HAP-1 (cell line): Measurements from ENCODE around the gene SYCE3.
"Not testable (repeated sequence)": the region's sequence is repeated elsewhere in the genome, so short reads cannot be mapped to it uniquely, and the experiment has no call there.

Source experiments
- DNase-seq, 2 experiments: peaks; one replicate each; pipeline ENCODE4 v3.0.0-alpha.2; 2016 to 2020; ENCODE audit warnings: low spot score in 2 of 2
- H3K27me3 ChIP-seq: fragments of 250-450 bp; sonication (Bioruptor Pico); 2 replicates; pipeline ENCODE4 v1.5.1; 2020; ENCODE audit warnings: low read depth, mild to moderate bottlenecking, moderate library complexity
- H3K36me3 ChIP-seq: fragments of 250-450 bp; sonication (Bioruptor Pico); replicated peaks from 2 replicates; pipeline ENCODE4 v1.5.1; 2020; ENCODE audit warnings: mild to moderate bottlenecking
- H3K4me1 ChIP-seq: fragments of 250-450 bp; sonication (Bioruptor Pico); 2 replicates; pipeline ENCODE4 v1.5.1; 2020; ENCODE audit warnings: mild to moderate bottlenecking
- H3K4me3 ChIP-seq: fragments of 250-450 bp; sonication (Bioruptor Pico); 2 replicates; pipeline ENCODE4 v1.5.1; 2020; ENCODE audit warnings: mild to moderate bottlenecking, moderate library complexity
- H3K9me3 ChIP-seq: fragments of 250-450 bp; sonication (Bioruptor Pico); 2 replicates; pipeline ENCODE4 v1.5.1; 2020; ENCODE audit warnings: mild to moderate bottlenecking, moderate library complexity
- in situ Hi-C: fragments of 300-500 bp; cut with MboI; formaldehyde crosslinking; loops from 3 replicates; pipeline ENCODE4 v1.14.3; 2020; ENCODE audit warnings: low sequenced_read_pairs, inconsistent platforms, mixed read lengths

The SYCE3 gene

GRCh38 chr22:50545522-50546325, 17.0 kb downstream of the SYCE3 start, which contains the start of gene KLHDC7B:
TSS of gene KLHDC7B (plus strand) at chr22:50545899. CDS start at chr22:50546244, 345 bp downstream.
- in situ Hi-C loops = no loop called here
- no peak for DNase-seq
- H3K4me1 ChIP-seq = peaks cover 6% of the 10 kb centered on the region; the same call in 1 of the 2 replicates
- H3K27me3 ChIP-seq = no peaks in the 10 kb centered on the region
- no peak within 1 kb of the TSS for H3K4me3 ChIP-seq
- H3K36me3 ChIP-seq = no peaks in the 10 kb centered on the region
- H3K9me3 ChIP-seq = no peaks in the 10 kb centered on the region

- DNase-seq = no peak
- H3K4me1 ChIP-seq = peaks cover 6% of the 10 kb centered on the region; the same call in 1 of the 2 replicates
- H3K27me3 ChIP-seq = no peaks in the 10 kb centered on the region
- no peak overlapping the region for H3K4me3 ChIP-seq
- no peaks in the 10 kb centered on the region for H3K36me3 ChIP-seq
- no peaks in the 10 kb centered on the region for H3K9me3 ChIP-seq
- in situ Hi-C loops = no loop called here
Observed at GRCh38 chr22:50544746-50545253, 17.9 kb downstream of the SYCE3 start.

GRCh38 chr22:50544078-50544745, 18.5 kb downstream of the SYCE3 start:
- H3K9me3 ChIP-seq = no peaks in the 10 kb centered on the region
- H3K27me3 ChIP-seq = no peaks in the 10 kb centered on the region
- in situ Hi-C loops = no loop called here
- peaks cover 6% of the 10 kb centered on the region; the same call in 1 of the 2 replicates for H3K4me1 ChIP-seq
- peak; percentile 76 to 91 for DNase-seq
- H3K36me3 ChIP-seq = no peaks in the 10 kb centered on the region
- H3K4me3 ChIP-seq = peak overlapping the region; percentile 22

- no peaks in the 10 kb centered on the region for H3K36me3 ChIP-seq
- DNase-seq = no peak
- H3K4me1 ChIP-seq = peaks cover 6% of the 10 kb centered on the region; the same call in 1 of the 2 replicates
- no peaks in the 10 kb centered on the region for H3K9me3 ChIP-seq
- in situ Hi-C loops = no loop called here
- H3K27me3 ChIP-seq = no peaks in the 10 kb centered on the region
- H3K4me3 ChIP-seq = no peak overlapping the region
Observed at GRCh38 chr22:50542416-50542927, 20.2 kb downstream of the SYCE3 start.

- H3K27me3 ChIP-seq, H3K36me3 ChIP-seq, DNase-seq, H3K4me3 ChIP-seq, H3K4me1 ChIP-seq, in situ Hi-C loops, H3K9me3 ChIP-seq: not testable (repeated sequence)
Observed at GRCh38 chr22:50541667-50542026, 21.1 kb downstream of the SYCE3 start.

GRCh38 chr22:50540381-50540780, 22.3 kb downstream of the SYCE3 start:
- in situ Hi-C loops = no loop called here

GRCh38 chr22:50537765-50538164, 25.0 kb downstream of the SYCE3 start:
- in situ Hi-C loops = no loop called here
- H3K9me3 ChIP-seq = no peaks in the 10 kb centered on the region
- H3K36me3 ChIP-seq = no peaks in the 10 kb centered on the region
- H3K4me3 ChIP-seq = no peak overlapping the region
- H3K4me1 ChIP-seq = no peaks in the 10 kb centered on the region
- H3K27me3 ChIP-seq = no peaks in the 10 kb centered on the region
- no peak for DNase-seq

More at GRCh38 chr22:50540381-50540780, 22.3 kb downstream of the SYCE3 start:
- peaks cover 6% of the 10 kb centered on the region; the same call in 1 of the 2 replicates for H3K4me1 ChIP-seq
- H3K4me3 ChIP-seq = no peak overlapping the region
- no peak for DNase-seq
- H3K27me3 ChIP-seq = no peaks in the 10 kb centered on the region
- no peaks in the 10 kb centered on the region for H3K9me3 ChIP-seq
- no peaks in the 10 kb centered on the region for H3K36me3 ChIP-seq

GRCh38 chr22:50536226-50536625, 26.5 kb downstream of the SYCE3 start:
- Histone ChIP-seq H3K36me3 (no peaks in the 10 kb centered on the region), H3K27me3 (no peaks in the 10 kb centered on the region), H3K9me3 (no peaks in the 10 kb centered on the region), H3K4me1 (peaks cover 2% of the 10 kb centered on the region), H3K4me3 (no peak overlapping the region)
- in situ Hi-C loops = no loop called here
- no peak for DNase-seq

GRCh38 chr22:50535113-50535512, 27.6 kb downstream of the SYCE3 start:
- Histone ChIP-seq H3K36me3 (no peaks in the 10 kb centered on the region), H3K4me1 (peaks cover 9% of the 10 kb centered on the region), H3K9me3 (no peaks in the 10 kb centered on the region), H3K4me3 (no peak overlapping the region), H3K27me3 (no peaks in the 10 kb centered on the region)
- DNase-seq = no peak
- in situ Hi-C loops = no loop called here

GRCh38 chr22:50533856-50534711, 28.6 kb downstream of the SYCE3 start:
- DNase-seq, H3K27me3 ChIP-seq, in situ Hi-C loops, H3K9me3 ChIP-seq, H3K36me3 ChIP-seq, H3K4me1 ChIP-seq, H3K4me3 ChIP-seq: not testable (repeated sequence)

- Histone ChIP-seq H3K4me1 (peaks cover 9% of the 10 kb centered on the region), H3K4me3 (no peak overlapping the region), H3K27me3 (no peaks in the 10 kb centered on the region), H3K9me3 (no peaks in the 10 kb centered on the region), H3K36me3 (no peaks in the 10 kb centered on the region)
- in situ Hi-C loops = no loop called here
- DNase-seq = no peak
Observed at GRCh38 chr22:50532824-50533796, 29.6 kb downstream of the SYCE3 start.

GRCh38 chr22:50531962-50532674, 30.6 kb downstream of the SYCE3 start:
- H3K36me3 ChIP-seq = no peaks in the 10 kb centered on the region
- no peaks in the 10 kb centered on the region for H3K9me3 ChIP-seq
- in situ Hi-C loops = no loop called here
- no peaks in the 10 kb centered on the region for H3K27me3 ChIP-seq
- H3K4me3 ChIP-seq = no peak overlapping the region
- H3K4me1 ChIP-seq = peaks cover 11% of the 10 kb centered on the region
- peak in 1 of 2 experiments; percentile 38 for DNase-seq
